ENCODE measurements around the gene FANCI.
"Not testable (repeated sequence)": the region's sequence is repeated elsewhere in the genome, so short reads cannot be mapped to it uniquely, and the experiment has no call there.

The FANCI gene

GRCh38 chr15:89226359-89227221, 17.2 kb upstream of the FANCI start:
- no peak for DNase-seq

GRCh38 chr15:89227425-89227824, 16.4 kb upstream of the FANCI start:
- no peak for DNase-seq

DNA sequence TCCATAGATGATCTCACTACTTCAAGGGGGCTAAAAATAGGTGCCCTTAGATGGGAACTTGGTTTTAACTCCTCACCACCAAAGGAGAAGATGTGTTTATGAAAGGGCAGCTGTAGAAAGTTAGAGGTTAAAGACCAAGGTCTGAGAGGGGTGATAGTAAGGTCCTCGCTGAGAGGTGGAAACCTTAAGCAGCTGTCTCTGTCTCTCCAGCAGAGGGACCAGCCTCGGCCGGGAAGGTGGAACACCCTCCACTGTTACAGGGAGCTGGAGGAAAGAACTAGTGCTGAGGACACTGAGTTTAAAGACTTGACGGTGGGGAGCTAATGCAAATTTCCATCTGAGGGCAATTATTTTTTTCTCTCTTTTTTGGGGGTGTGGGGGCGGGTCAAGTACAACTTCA, 13.5 kb upstream of the FANCI start:
- DNase-seq, result no peak

- DNase-seq, result no peak
Observed at GRCh38 chr15:89231832-89232231, 11.9 kb upstream of the FANCI start.

- DNase-seq, result not testable (repeated sequence)
Observed at GRCh38 chr15:89239883-89240810, 3.6 kb upstream of the FANCI start.

- no peak for DNase-seq
Observed at GRCh38 chr15:89243046-89243690, 611 bp upstream of the FANCI start.

- no peak for DNase-seq
Observed at GRCh38 chr15:89244574-89244903, 760 bp downstream of the FANCI start.

DNA sequence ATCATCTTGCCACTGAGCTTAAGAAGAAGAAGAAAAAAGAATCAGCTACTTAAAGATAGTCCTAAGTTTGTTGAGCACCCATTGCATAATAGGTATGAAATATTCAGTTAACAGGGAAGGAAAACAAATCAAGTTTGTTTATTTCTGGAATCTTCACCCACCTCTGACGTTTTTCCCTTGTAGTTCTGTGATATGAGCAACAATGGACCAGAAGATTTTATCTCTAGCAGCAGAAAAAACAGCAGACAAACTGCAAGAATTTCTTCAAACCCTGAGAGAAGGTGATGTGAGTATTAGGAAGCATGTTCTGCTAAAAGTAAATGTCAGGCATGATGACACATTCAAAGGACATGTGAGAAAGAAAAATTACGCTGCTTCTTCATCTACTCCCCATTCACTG, 3.7 kb downstream of the FANCI start:
- DNase-seq, result no peak

DNA sequence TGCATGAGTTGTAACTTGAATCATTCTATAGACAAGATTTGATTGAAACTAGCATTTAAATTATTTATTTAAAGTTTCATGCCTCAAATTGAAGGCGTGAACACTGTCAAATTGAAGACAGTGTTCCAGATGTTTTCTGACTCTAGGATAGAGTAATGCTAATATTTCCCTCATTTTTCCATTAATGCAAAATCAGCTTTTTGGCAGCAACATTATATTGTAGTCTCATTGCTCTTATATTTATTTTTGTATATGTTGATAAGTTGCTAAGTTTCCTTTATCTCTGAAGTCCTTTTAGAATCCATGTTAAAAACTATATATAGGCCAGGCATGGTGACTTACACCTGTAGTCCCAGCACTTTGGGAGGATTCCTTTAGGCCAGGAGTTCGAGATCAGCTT, 4.8 kb downstream of the FANCI start:
- DNase-seq, result no peak

- not testable (repeated sequence) for DNase-seq
Observed at GRCh38 chr15:89250142-89250541, 6.4 kb downstream of the FANCI start.

DNA sequence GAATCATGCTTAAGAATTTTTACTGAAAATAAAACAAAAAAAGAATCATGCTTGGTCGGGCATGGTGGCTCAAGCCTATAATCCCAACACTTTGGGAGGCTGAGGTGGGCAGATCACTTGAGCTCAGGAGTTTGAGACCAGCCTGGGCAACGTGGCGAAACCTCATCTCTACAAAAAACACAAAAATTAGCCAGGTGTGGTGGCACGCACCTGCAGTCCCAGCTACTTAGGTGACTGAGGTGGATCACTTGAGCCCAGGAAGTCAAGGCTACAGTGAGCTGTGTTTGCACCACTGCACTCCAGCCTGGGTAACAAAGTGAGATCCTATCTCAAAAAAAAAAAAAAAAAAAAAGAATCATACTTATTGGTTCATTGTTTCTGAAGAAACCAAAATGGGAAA, 33.5 kb downstream of the FANCI start:
- not testable (repeated sequence) for DNase-seq

GRCh38 chr15:89278307-89278706, 34.5 kb downstream of the FANCI start:
- no peak for DNase-seq

DNA sequence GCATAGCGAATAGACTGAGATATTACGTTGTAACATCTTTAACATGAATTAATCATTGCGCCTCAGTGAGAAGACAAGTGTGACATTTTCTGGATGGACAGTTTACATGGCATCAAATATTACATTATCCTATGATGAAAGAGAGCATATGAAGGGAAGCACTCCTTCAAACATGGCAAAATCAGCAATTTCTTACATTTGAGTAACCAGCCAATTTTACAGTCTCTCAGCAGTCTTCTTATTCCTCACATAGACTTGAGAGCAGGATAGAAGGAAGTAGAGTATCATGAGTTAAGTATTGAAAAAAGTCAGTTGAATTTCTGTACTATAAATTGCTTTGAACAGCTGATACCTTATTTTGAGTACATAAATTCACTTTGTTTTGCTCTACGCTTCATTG, 38.9 kb downstream of the FANCI start:
- no peak for DNase-seq

GRCh38 chr15:89283201-89283600, 39.4 kb downstream of the FANCI start:
- no peak for DNase-seq

DNA sequence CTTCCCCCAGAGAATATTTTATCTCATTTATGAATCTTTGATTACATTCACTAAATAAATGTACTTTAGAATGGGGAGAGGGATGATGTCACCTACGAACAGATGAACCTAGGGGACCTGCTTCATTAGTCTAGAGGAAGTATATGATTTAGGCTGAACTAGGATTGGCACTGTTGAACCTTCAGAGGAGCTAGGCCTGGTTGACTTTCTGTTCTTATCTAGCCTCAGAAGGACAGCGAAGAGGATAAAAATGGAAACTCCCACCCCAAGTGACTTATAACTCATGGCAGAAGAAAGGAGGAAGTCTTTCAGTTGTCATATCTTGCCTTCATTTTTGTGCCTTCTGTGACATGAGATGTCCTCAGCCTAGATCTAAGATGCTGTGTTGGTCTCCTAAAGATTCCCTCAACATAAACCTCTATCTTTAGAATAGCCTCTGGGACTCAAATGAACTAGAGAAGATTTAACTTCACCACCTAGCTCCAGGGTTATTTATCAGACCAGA, 48.2 kb downstream of the FANCI start:
- no peak for DNase-seq

DNA sequence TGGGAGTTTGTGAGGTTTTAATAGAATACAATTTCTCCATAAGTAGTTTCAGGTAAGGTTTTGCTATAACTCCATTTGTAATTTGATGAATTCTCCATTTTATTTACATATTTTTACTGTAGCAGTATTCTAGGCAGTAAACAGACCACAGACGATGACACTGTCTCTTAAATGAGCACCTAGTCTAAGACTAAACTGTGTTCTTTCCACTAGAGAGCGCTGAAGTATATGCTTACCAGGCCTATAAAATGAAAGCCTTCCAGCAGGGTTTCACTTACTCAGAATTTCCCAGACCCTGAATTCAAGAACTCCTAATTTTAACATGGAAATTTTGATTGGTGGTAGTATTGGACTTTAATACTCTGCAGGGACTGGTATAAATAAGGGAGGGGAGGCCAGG, 49.2 kb downstream of the FANCI start:
- no peak for DNase-seq

- no peak for DNase-seq
Observed at GRCh38 chr15:89299896-89300295, 56.1 kb downstream of the FANCI start.

GRCh38 chr15:89301304-89302089, 57.7 kb downstream of the FANCI start:
- no peak for DNase-seq

GRCh38 chr15:89303986-89304385, 60.2 kb downstream of the FANCI start:
- DNase-seq, result no peak

- no peak for DNase-seq
Observed at GRCh38 chr15:89305395-89305794, 61.6 kb downstream of the FANCI start.

DNA sequence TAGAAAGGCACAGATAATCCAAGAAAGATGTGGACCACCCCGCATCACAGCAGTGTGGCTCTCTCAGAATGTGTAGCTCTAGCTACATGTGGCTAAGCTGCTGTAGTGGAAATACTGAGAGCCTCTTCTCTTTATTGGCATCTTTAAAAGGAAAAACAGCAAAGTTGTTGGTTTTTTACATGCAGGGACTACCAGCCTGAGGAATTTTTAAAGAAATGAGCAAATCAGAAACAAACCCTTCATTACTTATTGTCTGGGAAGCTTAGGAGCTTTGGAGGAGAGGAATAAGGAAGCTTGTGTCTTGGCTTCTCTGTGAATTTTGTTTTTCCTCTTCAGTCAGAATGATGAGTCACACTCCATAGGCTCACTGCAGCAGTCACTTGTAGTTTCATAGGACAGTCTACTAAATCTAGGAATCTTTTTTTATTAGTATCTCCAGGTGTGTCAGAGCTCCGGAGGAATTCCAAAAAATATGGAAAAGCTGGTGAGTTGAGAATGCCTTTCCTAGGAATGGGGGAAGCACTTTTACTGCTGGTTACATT, 63.3 kb downstream of the FANCI start:
- DNase-seq, result no peak

- no peak for DNase-seq
Observed at GRCh38 chr15:89307791-89308190, 64.0 kb downstream of the FANCI start.

All from NCI-H446 (cell line).